Stimulated activated CD8-positive, alpha-beta memory T cell treated with anti-CD3 and anti-CD28 coated beads, Interleukin-7, amount 100 ng/mL, for 48 hours (primary cell): ENCODE results near the gene STYX.
A peak's percentile ranks its signal among the peaks of the same experiment; 100 is the strongest.

ENCODE experiments used
- DNase-seq, 2 donors: peaks; one replicate each; pipeline ENCODE4 v3.0.0-alpha.2; 2020; ENCODE audit warnings: low read depth in 1 of 2; ENCODE audit errors: extremely low read depth in 1 of 2

The STYX gene

DNA sequence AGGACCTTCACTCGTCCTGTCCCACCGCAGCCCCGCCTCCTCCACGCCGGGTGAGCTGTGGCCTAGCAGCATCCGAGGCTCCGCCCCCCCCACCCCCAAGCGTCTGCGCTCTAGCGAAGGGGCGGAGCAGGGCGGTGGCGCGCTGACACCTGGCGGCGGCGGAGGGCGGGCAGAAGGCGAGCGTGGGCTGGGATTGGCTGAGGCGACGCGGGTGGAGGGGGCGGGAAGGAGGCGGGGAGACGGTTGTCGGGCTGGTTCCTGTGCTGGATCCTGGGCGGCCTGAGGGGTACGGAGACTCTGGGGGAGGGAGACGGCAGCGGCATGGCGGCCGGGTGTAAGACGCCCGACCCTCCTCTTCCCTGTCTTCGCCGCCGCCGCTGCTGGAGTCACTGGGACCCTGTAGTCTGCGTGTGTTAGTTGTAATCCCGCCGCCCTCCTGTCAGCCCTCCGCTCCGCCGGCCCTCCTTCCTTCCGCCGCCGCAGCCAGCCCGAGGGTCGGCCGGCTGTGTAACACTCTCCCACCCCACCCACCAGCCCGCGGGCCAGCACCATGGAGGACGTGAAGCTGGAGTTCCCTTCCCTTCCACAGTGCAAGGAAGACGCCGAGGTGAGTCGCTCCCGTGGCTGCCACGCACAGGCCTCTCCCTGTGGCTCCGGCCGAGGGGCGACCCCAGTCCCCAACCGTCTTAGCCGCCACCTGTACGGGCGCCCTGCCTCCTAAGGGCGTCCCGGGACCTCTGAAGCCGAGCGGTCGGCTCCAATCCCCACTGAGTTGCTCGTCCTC is at the start of gene STYX:
Gene STYX, plus strand, starts transcription at position 242 of the 784 bp plus-strand sequence. Its CDS starts 309 bp downstream, at position 551.
- peak; percentile 99 for DNase-seq

DNA sequence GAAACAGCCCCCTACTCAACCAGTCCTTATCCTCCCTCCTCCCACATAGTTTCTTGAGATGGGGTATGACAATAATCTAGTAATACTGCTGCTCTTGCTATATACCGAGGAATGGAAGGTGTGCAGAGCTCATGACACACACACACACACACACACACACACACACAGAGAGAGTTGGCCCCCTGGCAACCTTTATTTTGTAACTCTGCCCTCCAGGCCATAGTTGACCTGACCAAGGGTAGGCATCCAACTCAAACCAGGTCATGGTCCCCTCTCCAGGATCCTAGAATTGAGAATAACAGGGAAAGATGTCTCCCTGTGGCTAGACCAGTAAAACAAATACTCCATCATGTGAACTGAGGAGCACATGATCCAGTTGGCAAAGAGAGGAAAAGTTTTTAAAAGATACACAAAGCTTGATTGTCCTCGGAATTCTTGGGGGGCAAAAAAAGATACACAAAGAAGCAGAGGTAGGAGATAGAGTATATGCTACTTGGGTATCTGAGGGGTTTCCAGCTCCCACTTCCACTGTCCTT is 45.9 kb upstream of the STYX start:
- DNase-seq, result no peak

DNA sequence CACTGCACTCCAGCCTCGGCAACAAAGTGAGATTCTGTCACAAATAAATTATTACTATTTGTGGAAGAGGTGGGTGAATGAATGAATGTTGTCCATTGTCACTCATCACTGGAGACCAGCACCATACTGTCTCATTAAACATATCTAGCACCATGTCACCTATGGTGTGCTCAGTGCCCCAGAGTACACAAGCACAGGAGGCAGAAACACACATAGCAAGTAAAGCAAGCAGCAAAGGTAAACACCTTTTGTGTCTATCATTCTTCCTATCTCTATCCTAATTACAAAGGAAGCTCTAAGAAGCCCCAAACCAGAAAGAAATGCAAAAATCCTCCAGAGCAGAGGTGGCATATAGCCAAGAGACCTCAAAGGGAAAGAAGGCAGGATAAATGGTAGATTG is 43.8 kb upstream of the STYX start:
- DNase-seq, result no peak

- DNase-seq, result no peak
Measured at GRCh38 chr14:52690983-52691760, 38.8 kb upstream of the STYX start.

GRCh38 chr14:52692248-52692962 is 37.6 kb upstream of the STYX start:
- no peak for DNase-seq

DNA sequence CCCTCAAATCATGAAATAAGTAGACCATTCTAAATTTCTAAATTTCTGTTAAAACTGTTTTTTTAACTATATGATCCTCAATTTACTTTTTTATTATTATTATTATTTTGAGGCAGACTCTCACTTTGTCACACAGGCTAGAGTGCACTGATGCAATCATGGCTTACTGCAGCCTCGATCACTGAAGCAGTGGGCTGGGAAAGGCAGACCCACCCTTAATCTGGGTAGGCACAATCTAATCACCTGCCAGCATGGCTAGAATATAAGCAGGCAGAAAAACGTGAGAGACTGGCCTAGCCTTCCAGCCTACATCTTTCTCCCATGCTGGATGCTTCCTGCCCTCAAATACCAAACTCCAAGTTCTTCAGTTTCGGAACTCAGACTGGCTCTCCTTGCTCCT is 36.9 kb upstream of the STYX start:
- DNase-seq, result no peak

- DNase-seq, result no peak
Measured at GRCh38 chr14:52693532-52693931, 36.4 kb upstream of the STYX start.

- DNase-seq, result peak; percentile 15 to 61
Measured at GRCh38 chr14:52694761-52695480, 35.0 kb upstream of the STYX start.

DNA sequence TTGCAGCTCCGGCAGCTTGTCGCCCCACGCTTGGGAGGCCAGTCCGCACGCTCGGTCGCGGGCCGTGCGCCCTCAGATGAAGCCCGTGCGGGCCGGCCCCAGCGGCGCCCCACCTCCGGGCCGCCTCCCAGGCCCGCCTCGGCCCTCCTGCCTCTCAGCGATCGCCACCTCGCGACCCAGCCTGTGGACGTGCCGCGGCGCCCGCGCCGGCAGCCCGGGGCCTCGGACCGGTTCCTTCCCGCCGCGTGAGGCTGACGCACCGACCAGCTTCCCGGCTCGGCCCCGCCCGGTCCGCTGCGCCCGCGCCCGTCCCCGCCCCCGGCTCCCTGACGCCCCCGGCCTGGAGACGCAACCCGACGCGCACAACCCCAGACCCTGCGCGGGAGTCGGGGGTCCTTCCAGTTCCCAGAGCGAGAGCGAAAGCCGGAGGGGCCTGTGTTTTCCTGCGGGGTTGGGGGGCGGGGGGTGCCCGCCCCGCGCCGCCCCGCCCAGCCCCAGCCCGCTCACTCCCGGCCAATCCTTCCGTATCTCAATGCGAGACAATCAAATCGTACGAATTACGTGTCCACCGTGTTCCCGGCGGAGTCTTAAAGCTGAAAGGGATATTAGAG is 34.4 kb upstream of the STYX start, which contains the start of gene ERO1A:
Gene ERO1A, minus strand, starts transcription at position 78 of the 611 bp plus-strand sequence. Its CDS starts 77 bp downstream, at position 1.
- DNase-seq, result peak; percentile 47

DNA sequence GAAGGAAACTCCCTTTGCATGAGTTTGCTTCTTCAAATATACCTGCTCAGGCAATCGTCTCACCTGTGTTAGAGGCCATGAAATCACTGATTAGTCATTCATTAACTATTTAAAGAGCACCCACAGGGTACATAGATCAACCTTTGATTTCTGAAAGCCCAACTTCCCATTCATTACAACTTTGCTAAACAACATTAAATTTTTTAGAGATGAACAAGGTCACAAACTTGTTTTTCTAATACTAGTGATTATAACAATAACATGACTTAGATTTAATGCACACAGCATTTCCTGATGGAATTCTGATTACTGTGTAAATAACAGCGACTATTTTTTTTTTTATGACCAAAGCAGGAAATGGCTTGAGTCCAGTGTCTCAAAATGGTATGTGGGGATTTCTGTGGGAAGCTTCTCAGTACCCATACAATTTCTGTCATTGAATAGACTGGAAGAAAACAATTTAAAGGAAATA is 29.2 kb upstream of the STYX start:
- DNase-seq, result no peak

- DNase-seq, result no peak
Measured at GRCh38 chr14:52701223-52701622, 28.7 kb upstream of the STYX start.

- no peak for DNase-seq
Measured at GRCh38 chr14:52703225-52703624, 26.7 kb upstream of the STYX start.

GRCh38 chr14:52703664-52704063 is 26.3 kb upstream of the STYX start:
- DNase-seq, result no peak

- DNase-seq, result peak; percentile 20 to 52
Measured at GRCh38 chr14:52706286-52706685, 23.7 kb upstream of the STYX start.

DNA sequence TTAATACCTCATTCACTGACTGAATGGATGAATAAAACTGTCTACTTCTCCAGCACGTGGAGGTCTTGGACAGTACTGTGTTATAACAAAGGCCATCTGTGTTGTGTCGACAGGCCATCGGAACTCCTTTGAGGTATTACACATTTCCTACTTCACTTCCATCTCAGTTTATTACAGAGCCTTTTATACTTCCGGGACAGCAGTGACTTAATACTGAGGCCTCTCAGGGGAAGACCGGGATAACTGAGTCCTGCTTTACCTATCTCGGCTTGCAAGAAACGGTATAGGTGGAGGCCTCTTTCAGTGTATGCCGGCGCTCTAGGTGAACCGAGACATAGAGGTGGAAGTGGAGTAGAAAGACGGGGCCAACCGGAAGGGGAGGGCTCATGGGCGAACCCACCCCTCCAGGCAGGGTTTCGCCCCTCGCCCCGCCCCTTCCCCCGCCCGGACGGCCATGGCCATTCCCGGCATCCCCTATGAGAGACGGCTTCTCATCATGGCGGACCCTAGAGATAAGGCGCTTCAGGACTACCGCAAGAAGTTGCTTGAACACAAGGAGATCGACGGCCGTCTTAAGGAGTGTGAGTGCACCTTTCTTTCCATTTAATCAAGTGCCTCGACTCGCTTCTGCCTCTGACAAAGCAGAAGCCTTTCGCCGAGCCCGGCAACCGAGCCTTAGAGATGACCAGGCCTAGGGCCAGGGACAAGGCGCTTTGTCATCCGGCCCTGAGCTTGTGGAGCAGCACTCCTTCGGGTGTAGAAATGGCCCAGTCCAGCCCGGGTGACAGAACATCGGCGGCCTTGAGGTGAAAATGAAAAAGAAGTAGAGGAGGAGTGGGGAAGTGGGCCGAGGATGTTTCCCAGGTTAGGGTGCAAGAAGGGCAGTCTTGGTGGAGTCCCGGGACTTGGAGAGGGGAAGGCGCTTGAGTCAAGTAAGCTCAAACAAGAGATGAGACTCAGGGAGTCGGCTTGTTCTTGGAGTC is 23.0 kb upstream of the STYX start, which contains the start of gene PSMC6:
Gene PSMC6, plus strand, starts transcription at position 477 of the 983 bp plus-strand sequence. Its CDS starts 20 bp downstream, at position 497.
- DNase-seq, result peak; percentile 88 to 93

DNA sequence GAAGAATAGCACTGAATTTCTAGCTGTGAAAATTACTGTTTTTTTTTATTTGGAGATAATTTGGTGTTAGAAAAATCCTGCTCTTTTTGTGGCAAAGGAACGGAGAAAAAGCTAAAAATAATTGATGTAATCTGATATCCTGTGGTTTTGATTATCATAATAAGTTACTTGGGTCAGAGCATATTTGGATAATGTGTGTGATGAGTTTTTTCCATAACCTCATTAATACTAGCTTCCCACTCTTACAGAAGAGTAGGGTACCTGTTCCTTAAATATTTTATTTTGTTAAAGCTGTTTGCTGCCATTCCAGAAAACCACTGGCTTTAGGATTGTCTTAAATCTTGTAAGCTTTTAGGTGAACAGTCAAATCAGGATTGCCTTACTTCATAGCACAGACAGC is 18.3 kb upstream of the STYX start:
- DNase-seq, result no peak

DNA sequence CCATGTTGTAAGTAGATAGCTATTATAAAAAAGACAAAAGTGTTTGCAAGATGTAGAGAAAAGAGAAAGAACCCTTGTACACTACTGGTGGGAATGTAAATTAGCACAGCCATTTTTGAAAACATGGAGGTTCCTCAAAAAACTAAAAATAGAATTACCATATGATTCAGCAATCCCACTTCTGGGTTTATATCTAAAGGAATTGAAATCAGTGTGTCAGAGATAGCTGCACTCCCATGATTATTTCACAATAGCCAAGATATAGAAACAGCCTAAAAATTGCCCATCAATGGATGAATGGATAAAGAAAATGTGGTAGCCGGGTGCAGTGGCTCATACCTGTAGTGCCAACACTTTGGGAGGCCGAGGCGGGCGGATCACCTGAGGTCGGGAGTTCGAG is 13.8 kb upstream of the STYX start:
- DNase-seq, result no peak

GRCh38 chr14:52723514-52724359 is 6.2 kb upstream of the STYX start:
- DNase-seq, result no peak
